PFSK-1 (cell line): Measurements from ENCODE around the gene HSPA12A.

Experiments
- FOXP2 ChIP-seq: optimal IDR thresholded peaks from 2 replicates; pipeline ENCODE3; 2011; ENCODE audit warnings: borderline replicate concordance, control low read depth, inconsistent platforms; ENCODE audit not compliant: insufficient read depth; ENCODE audit errors: extremely low read length, extremely low read depth
- POLR2AphosphoS5 ChIP-seq: IDR thresholded peaks from 2 replicates; pipeline ENCODE4 v1.6.1; 2012; ENCODE audit warnings: low read depth, mild to moderate bottlenecking, control low read depth, low read length, moderate library complexity
- REST ChIP-seq, 2 experiments: IDR thresholded peaks; 2 replicates each; pipeline versions ENCODE4 v1.6.1 to v1.8.0; 2011 to 2012; ENCODE audit warnings: low read depth in 2 of 2, low read length in 2 of 2, control low read depth in 1 of 2, inconsistent platforms in 1 of 2, mild to moderate bottlenecking in 1 of 2, moderate library complexity in 1 of 2; ENCODE audit not compliant: insufficient read depth in 1 of 2
- SIN3A ChIP-seq: IDR thresholded peaks from 2 replicates; pipeline ENCODE4 v1.6.1; 2012; ENCODE audit warnings: mild to moderate bottlenecking, low read length, moderate library complexity, borderline replicate concordance; ENCODE audit not compliant: insufficient read depth
- TAF1 ChIP-seq: IDR thresholded peaks from 2 replicates; pipeline ENCODE4 v1.6.1; 2012; ENCODE audit warnings: low read length, control low read depth, borderline replicate concordance; ENCODE audit not compliant: insufficient read depth

Gene HSPA12A

DNA sequence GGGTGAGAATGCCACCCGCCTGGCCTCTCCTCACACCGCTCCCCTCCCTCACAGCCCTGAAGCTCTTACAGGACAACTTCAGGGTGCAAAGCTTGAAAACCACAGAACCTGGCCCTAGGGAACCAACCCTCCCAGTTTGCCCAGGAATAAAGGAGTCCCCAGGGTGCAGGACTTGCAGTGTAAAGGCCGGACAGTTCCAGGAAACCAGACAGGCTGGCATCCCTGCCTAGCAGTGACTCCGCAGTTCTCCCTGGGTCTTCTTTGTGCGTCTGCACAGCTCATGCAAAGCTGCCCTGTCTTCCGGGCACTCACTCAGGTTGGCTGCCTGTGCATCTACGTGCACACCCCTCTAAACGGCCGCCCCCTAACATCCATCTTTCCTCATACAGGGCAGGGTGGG is 36.1 kb downstream of the HSPA12A start:
- TF ChIP-seq POLR2AphosphoS5 (no peak), SIN3A (no peak), FOXP2 (no peak), TAF1 (no peak), REST (IDR thresholded peaks at IDR 0.05; ENCODE audit: insufficient read depth in 1 of 2, low read depth in 2 of 2, low read length in 2 of 2) (no peak)

GRCh38 chr10:116705498-116705897 is 36.9 kb downstream of the HSPA12A start:
- TF ChIP-seq POLR2AphosphoS5 = no peak
- TF ChIP-seq FOXP2 = no peak
- TF ChIP-seq SIN3A = no peak
- no peak for TF ChIP-seq TAF1
- no peak for TF ChIP-seq REST (IDR thresholded peaks at IDR 0.05; ENCODE audit: insufficient read depth in 1 of 2, low read depth in 2 of 2, low read length in 2 of 2)

DNA sequence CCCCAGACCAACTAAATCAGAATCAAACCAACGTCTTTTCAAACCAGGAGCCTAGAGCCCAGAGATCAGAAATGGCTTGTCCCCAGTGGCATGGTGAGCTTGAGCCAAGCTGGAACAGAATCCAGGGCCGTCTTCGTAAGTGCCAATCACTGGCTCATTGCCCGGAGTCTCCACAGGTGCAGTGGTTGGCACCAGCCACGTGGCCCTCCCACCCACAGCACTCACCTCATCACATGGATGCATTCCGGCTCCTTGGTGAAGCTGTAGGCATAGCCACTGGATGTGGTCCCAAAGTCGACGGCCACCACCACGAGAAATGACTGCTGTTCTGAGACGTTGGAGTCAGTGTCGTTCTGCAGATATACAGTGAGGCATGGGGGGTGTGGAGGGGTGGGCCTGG is 37.4 kb downstream of the HSPA12A start:
- TF ChIP-seq POLR2AphosphoS5 (no peak), FOXP2 (no peak), SIN3A (no peak), TAF1 (no peak), REST (IDR thresholded peaks at IDR 0.05; ENCODE audit: insufficient read depth in 1 of 2, low read depth in 2 of 2, low read length in 2 of 2) (no peak)

DNA sequence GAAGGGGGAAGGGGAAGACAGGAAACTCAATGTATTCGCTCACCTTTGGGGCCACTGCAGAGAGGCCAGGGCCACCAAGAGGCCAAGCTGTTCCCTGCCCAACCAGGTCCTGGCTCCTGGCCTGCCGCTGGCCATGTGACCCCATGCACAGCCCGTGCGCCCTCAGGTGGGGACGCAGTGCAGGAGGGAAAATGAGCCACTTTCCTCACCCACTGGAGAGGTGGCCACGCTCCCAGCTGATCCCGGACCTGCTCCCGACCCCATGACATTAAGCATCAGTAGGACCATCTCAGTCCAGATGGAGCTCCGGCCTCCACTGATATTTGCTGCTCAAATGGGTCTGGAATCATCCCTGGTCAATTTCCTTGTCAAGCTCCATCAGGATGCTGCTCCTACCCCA is 40.2 kb downstream of the HSPA12A start:
- TF ChIP-seq FOXP2 (no peak), SIN3A (no peak), REST (IDR thresholded peaks at IDR 0.05; ENCODE audit: insufficient read depth in 1 of 2, low read depth in 2 of 2, low read length in 2 of 2) (no peak), POLR2AphosphoS5 (no peak), TAF1 (no peak)
